AG09319 (cell line): ENCODE results near the gene SHD.
"Not testable (repeated sequence)": the region's sequence is repeated elsewhere in the genome, so short reads cannot be mapped to it uniquely, and the experiment has no call there.

Source experiments
- DNase-seq: peaks from one replicate; pipeline ENCODE4 v3.0.0-alpha.2; 2010; ENCODE audit warnings: low read depth; ENCODE audit errors: extremely low read depth
- CTCF ChIP-seq: IDR thresholded peaks from 2 replicates; pipeline ENCODE4 v1.5.1; 2011; ENCODE audit warnings: low read depth, mild to moderate bottlenecking, inconsistent platforms, low read length, moderate library complexity

The SHD gene

GRCh38 chr19:4278419-4279266, at the start of gene SHD:
Gene SHD, plus strand, starts transcription at chr19:4279266. Its CDS starts 798 bp downstream, at chr19:4280064.
- no peak for TF ChIP-seq CTCF
- DNase-seq: no peak

DNA sequence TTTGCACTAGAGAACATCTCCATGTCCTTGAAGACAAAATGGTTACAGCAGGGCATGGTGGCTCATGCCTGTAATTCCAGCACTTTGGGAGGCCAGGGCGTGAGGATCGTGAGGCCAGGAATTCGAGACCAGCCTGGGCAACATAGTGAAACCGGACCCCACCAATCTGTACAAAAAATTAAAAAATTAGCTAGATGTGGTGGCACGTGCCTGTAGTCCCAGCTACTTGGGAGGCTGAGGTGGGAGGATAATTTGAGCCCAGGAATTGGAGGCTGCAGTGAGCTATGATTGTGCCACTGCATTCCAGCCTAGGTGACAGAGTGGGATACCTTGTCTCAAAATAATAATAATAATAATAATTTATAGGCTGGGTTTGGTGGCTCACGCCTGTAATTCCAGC, 48.8 kb upstream of the SHD start:
- not testable (repeated sequence) for DNase-seq

- DNase-seq: not testable (repeated sequence)
These were observed 47.5 kb upstream of the SHD start for GRCh38 chr19:4231521-4231920.

DNA sequence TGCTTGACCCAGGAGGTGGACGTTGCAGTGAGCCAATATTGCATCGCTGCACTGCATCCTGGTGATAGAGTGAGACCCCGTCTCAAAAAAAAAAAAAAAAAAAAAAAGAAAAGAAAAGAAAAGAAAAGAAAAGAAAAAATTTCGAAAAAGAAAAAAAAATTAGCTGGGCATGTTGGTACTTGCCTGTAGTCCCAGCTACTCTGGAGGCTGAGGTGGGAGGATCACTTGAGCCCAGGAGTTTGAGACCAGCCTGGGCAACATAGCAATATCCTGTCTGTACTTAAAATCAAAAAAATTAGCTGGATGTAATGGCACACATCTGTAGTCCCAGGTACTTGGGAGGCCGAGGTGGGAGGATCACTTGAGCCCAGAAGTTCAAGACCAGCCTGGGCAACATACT, 46.9 kb upstream of the SHD start:
- not testable (repeated sequence) for DNase-seq

GRCh38 chr19:4232614-4233281, 46.3 kb upstream of the SHD start:
- no peak for DNase-seq
- no peak for TF ChIP-seq CTCF

GRCh38 chr19:4233282-4233853, 45.7 kb upstream of the SHD start:
- TF ChIP-seq CTCF: peak; percentile 58
- no peak for DNase-seq

DNA sequence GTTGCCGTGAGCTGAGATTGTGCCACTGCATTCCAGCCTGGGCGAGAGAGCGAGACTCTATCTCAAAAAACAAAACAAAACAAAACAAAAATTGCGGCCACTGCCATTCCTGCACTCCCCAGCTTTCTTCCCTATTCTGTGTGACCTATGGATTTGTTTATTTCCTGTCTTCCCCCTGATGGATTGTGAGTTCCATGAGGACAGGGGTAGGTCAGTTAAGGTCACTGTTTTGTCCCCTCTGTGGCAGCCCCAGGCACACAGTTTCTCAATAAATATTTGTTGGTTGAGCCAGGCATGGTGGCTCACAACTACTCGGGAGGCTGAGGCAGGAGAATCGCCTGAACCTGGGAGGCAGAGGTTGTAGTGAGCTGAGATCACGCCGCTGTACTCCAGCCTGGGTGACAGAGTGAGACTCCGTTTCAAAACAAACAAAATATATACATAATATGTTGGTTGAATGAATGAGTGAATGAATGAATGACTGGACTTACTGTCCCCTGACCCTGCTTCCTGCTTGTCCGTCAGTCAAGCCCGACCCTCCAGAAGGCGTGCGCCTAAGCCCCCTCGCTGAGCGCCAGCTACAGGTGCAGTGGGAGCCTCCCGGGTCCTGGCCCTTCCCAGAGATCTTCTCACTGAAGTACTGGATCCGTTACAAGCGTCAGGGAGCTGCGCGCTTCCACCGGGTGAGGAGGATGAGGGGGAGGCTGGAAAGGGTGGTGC, 44.8 kb upstream of the SHD start:
- DNase-seq: no peak
- TF ChIP-seq CTCF: no peak

DNA sequence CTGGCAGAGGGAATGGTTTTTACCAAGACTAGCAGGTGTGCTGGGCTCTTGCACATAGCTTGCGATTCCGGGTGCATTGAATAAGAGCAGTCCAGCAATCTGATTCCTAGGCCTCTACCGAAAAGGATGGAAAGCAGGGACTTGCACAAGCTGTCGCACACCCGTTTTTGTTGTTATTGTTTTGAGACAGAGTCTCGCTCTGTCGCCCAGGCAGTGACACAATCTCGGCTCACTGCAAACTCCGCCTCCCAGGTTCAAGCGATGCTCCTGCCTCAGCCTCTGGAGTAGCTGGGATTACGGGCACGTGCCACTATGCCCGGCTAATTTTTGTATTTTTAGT, 44.2 kb upstream of the SHD start:
- TF ChIP-seq CTCF: no peak
- DNase-seq: no peak

DNA sequence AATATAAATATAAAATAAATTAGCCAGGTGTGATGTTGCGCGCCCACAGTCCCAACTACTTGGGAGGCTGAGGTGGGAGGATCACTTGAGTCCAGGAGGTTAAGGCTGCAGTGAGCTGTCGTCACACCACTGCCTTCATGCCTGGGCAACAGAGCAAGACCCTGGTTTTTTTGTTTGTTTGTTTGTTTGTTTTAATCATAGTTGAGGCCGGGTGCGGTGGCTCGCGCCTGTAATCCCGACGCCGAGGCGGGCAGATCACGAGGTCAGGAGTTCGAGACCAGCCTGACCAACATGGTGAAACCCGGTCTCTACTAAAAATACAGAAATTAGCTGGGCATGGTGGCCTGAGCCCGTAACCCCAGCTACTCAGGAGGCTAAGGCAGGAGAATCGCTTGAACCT, 41.6 kb upstream of the SHD start:
- not testable (repeated sequence) for DNase-seq
